Neural cell (in vitro differentiated cells): Measurements from ENCODE around the gene DLD. TPM values are rescaled to one million over a fixed set of nuclear protein-coding genes. Genes with fewer than 3 reads are reported as not detected.

Experiments used
- H2AFZ ChIP-seq: fragments of 200-600, 300-800 bp; sonication (generic), shearing (Covaris generic); 2 replicates; pipeline ENCODE4 v1.6.0; 2014; ENCODE audit warnings: low read depth, mild to moderate bottlenecking, antibody characterized with exemption, low read length, moderate library complexity
- H3F3A ChIP-seq: fragments of 200-600 bp; shearing (Covaris generic); 2 replicates; pipeline ENCODE4 v1.6.1; 2016; ENCODE audit warnings: mild to moderate bottlenecking, moderate library complexity, mixed read lengths, antibody characterized with exemption, low read length; ENCODE audit not compliant: insufficient read depth, poor library complexity, severe bottlenecking
- H3K27ac ChIP-seq: fragments of 200-600, 300-800 bp; sonication (generic), shearing (Covaris generic); 2 replicates; pipeline ENCODE4 v1.5.1; 2014; ENCODE audit warnings: mild to moderate bottlenecking, low read length, moderate library complexity
- H3K27me3 ChIP-seq: fragments of 300-800, 200-600 bp; sonication (generic), shearing (Covaris generic); 2 replicates; pipeline ENCODE4 v1.6.0; 2014; ENCODE audit warnings: mild to moderate bottlenecking, low read depth, low read length, moderate library complexity; ENCODE audit not compliant: insufficient read depth
- H3K36me3 ChIP-seq: fragments of 300-800, 200-600 bp; sonication (generic), shearing (Covaris generic); 2 replicates; pipeline ENCODE4 v1.5.1; 2014; ENCODE audit warnings: mild to moderate bottlenecking, antibody characterized with exemption, low read length, moderate library complexity; ENCODE audit not compliant: insufficient read depth
- H3K4me2 ChIP-seq: fragments of 300-800, 200-600 bp; sonication (generic), shearing (Covaris generic); 2 replicates; pipeline ENCODE4 v1.6.0; 2014; ENCODE audit warnings: mild to moderate bottlenecking, low read length
- H3K4me3 ChIP-seq: fragments of 300-800, 200-600 bp; sonication (generic), shearing (Covaris generic); 2 replicates; pipeline ENCODE4 v1.5.1; 2014; ENCODE audit warnings: mild to moderate bottlenecking, low read length, moderate library complexity
- H3K79me2 ChIP-seq: fragments of 200-600 bp; shearing (Covaris generic); replicated peaks from 2 replicates; pipeline ENCODE4 v1.6.0; 2014; ENCODE audit warnings: mild to moderate bottlenecking, low read length, moderate library complexity; ENCODE audit not compliant: insufficient read depth
- H3K9ac ChIP-seq: fragments of 300-800, 200-600 bp; sonication (generic), shearing (Covaris generic); 2 replicates; pipeline ENCODE4 v1.6.1; 2016; ENCODE audit warnings: mild to moderate bottlenecking, low read length, mixed read lengths
- H3K9me2 ChIP-seq: fragments of 200-600 bp; shearing (Covaris generic); 2 replicates; pipeline ENCODE4 v1.6.1; 2016; ENCODE audit warnings: mild to moderate bottlenecking, low read length, mixed read lengths; ENCODE audit not compliant: insufficient read depth
- H3K9me3 ChIP-seq: fragments of 200-600, 300-800 bp; sonication (generic), shearing (Covaris generic); 2 replicates; pipeline ENCODE4 v1.6.1; 2016; ENCODE audit warnings: mild to moderate bottlenecking, mixed run types, low read length, moderate library complexity, mixed read lengths
- H4K20me1 ChIP-seq: fragments of 200-600 bp; shearing (Covaris generic); 2 replicates; pipeline ENCODE4 v1.6.1; 2016; ENCODE audit warnings: mild to moderate bottlenecking, mixed run types; ENCODE audit not compliant: insufficient read depth
- CTCF ChIP-seq: fragments of 450-650 bp; IDR thresholded peaks from 2 replicates; pipeline ENCODE4 v1.5.1; 2014; ENCODE audit warnings: antibody characterized with exemption, mild to moderate bottlenecking, moderate library complexity; ENCODE audit not compliant: poor library complexity, severe bottlenecking
- EP300 ChIP-seq: fragments of 450-650 bp; conservative IDR thresholded peaks from 2 replicates; pipeline ENCODE4 v1.6.1; 2014; ENCODE audit warnings: antibody characterized with exemption, mild to moderate bottlenecking, moderate library complexity; ENCODE audit not compliant: poor library complexity, severe bottlenecking
- EZH2 ChIP-seq: fragments of 200-600, 300-800 bp; shearing (Covaris generic), sonication (generic); IDR thresholded peaks from 2 replicates; pipeline ENCODE4 v1.6.1; 2014; ENCODE audit warnings: antibody characterized with exemption, low read length, borderline replicate concordance, mild to moderate bottlenecking; ENCODE audit not compliant: insufficient read depth, poor library complexity, severe bottlenecking
- MXI1 ChIP-seq: fragments of 450-650 bp; conservative IDR thresholded peaks from 2 replicates; pipeline ENCODE4 v1.6.1; 2014; ENCODE audit warnings: antibody characterized with exemption, mild to moderate bottlenecking; ENCODE audit not compliant: poor library complexity, severe bottlenecking
- POLR2AphosphoS5 ChIP-seq: IDR thresholded peaks from 2 replicates; pipeline ENCODE4 v1.6.1; 2012
- RAD21 ChIP-seq: fragments of 450-650 bp; conservative IDR thresholded peaks from 2 replicates; pipeline ENCODE4 v1.6.1; 2014; ENCODE audit warnings: antibody characterized with exemption, mild to moderate bottlenecking, moderate library complexity
- REST ChIP-seq: IDR thresholded peaks from 2 replicates; pipeline ENCODE4 v1.6.1; 2012; ENCODE audit warnings: borderline replicate concordance
- SMC3 ChIP-seq: fragments of 450-650 bp; conservative IDR thresholded peaks from 2 replicates; pipeline ENCODE4 v1.6.1; 2014; ENCODE audit warnings: antibody characterized with exemption, mild to moderate bottlenecking, moderate library complexity; ENCODE audit not compliant: poor library complexity
- TAF1 ChIP-seq: IDR thresholded peaks from 2 replicates; pipeline ENCODE4 v1.6.1; 2012; ENCODE audit warnings: low read depth
- polyA plus RNA-seq: library from polyadenylated mRNA; depleted of rRNA; stranded (reverse); fragments of >200 nt; gene quantifications from 2 replicates; pipeline ENCODE4 v1.2.3, GENCODE V29; 2014

Gene DLD
- polyA plus RNA-seq, 1 donor from 2014 or later = 214 TPM

DNA sequence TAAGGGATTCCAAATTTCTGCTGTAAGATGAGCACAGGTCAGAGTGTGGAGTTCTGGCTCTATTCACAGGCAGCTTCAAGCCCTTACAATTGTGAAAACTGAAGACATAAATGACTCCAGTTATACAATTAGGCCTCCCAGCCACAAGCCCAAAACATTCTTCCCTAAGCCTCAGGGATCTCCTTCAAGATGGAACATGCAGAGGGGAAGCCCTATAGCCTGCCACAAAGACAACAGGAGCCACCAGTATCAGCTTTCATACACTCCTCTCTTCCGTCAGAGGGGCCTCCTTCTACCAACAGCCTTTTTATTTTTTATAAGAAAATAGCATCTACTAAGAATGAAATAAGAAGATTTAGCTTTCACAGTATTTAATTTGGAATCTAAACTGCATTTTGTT is 46.5 kb downstream of the DLD start:
- no peak overlapping the region for H3K27ac ChIP-seq
- H3K9ac ChIP-seq = no peak overlapping the region
- H3K4me2 ChIP-seq = no peak overlapping the region
- H3K9me3 ChIP-seq = no peaks in the 10 kb centered on the region
- no peaks in the 10 kb centered on the region for H3K9me2 ChIP-seq
- no peaks in the 10 kb centered on the region for H3K79me2 ChIP-seq
- H3F3A ChIP-seq = no peaks in the 10 kb centered on the region
- no peaks in the 10 kb centered on the region for H3K27me3 ChIP-seq
- H3K4me3 ChIP-seq = no peak overlapping the region
- TF ChIP-seq EP300 = no peak
- H2AFZ ChIP-seq = no peak overlapping the region
- H3K36me3 ChIP-seq = peaks cover 6% of the 10 kb centered on the region
- H4K20me1 ChIP-seq = no peaks in the 10 kb centered on the region

DNA sequence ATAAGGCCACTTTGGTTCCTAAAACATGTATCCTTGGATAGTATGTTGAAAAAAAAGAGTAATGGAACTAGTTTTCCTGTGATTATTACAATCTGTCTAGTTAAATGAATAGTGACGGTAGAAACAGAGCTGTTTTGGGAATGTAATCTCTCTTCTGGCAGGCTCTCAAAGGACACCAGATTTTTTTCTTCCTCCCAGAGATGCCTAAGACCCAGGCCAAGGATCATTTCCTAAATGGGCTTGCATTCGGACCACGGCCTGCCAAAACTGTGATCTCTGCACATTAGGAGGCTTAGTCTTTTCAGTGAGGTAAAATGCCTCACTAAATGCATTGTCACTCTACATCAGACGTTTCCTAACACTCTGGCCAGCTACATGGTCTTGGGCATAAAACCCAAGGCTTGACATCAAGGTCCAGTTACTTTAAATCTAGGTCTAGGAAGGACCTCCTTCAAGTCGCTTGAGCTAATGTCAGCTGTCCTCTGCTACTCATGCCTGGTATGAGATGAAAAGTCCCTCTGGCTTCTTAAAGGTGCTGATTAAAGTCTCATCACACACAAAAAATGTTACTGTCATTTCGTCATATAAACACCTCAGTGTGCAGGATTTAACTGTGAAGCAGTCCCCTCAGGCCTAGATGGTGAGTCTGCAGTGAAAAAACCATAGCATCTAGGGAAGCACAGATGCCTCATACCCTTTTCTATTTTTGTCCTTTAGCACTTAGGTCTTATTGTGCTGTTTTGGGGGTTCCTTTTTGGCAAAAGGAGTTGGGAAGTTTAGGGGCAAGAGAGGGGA is 47.7 kb downstream of the DLD start:
- Histone ChIP-seq H3K27ac (no peak overlapping the region), H3K9me2 (no peaks in the 10 kb centered on the region), H3K9ac (no peak overlapping the region), H3F3A (no peaks in the 10 kb centered on the region), H3K9me3 (no peaks in the 10 kb centered on the region), H3K27me3 (no peaks in the 10 kb centered on the region), H2AFZ (no peak overlapping the region), H4K20me1 (no peaks in the 10 kb centered on the region), H3K4me2 (no peak overlapping the region), H3K4me3 (no peak overlapping the region), H3K79me2 (no peaks in the 10 kb centered on the region), H3K36me3 (peaks cover 6% of the 10 kb centered on the region)
- TF ChIP-seq SMC3 (no peak), MXI1 (no peak), REST (no peak), EP300 (no peak), CTCF (no peak), POLR2AphosphoS5 (no peak), TAF1 (no peak), RAD21 (no peak), EZH2 (no peak)
